ENCODE results near the gene MRPL10.

MRPL10 gene

GRCh38 chr17:47839071-47839470 is 7.7 kb upstream of the MRPL10 start:
- H3K36me3 ChIP-seq (ENCODE audit: control insufficient read depth in 2 of 2, insufficient read depth in 1 of 2, low read length in 2 of 2) = peaks cover 0 to 47% of the 10 kb centered on the region in 2 experiments; a peak in 1 of 3 replicates
- H3K4me3 ChIP-seq (ENCODE audit: low read depth, low read length) = no peak overlapping the region
- H3K27ac ChIP-seq (ENCODE audit: extremely low read depth, low read depth, low read length) = no peak overlapping the region
- POLR2A ChIA-PET = interaction anchor here (1.0 to 2.6 kb wide), 2 partner anchors 7 to 56 kb away, joined by 4 to 27 read pairs; partner anchors contain the start of genes LRRC46, MRPL10 and SP2
- no peaks in the 10 kb centered on the region; the same call in 1 of the 2 replicates for H3K4me1 ChIP-seq (ENCODE audit: control insufficient read depth, insufficient read depth, low read length)
- H3K9me3 ChIP-seq (ENCODE audit: control insufficient read depth, insufficient read depth, low read depth, low read length) = no peaks in the 10 kb centered on the region
- CTCF ChIA-PET = interaction anchor here (0.7 to 19.4 kb wide), 3 partner anchors 17 to 132 kb away, joined by 4 to 837 read pairs (median 5); partner anchors contain the start of genes CDK5RAP3, OSBPL7 and SP2
- TF ChIP-seq SCRT2 (tag by site-specific recombination; IDR thresholded peaks at IDR 0.05) (peak; percentile 59; the same call in 1 of the 2 replicates), KLF1 (tag by site-specific recombination; IDR thresholded peaks at IDR 0.05) (no peak)

- TF ChIP-seq ZNF776 (tag by site-specific recombination; IDR thresholded peaks at IDR 0.05; ENCODE audit: borderline replicate concordance) = no peak
- no peak for TF ChIP-seq ZNF585B (tag by site-specific recombination; IDR thresholded peaks at IDR 0.05)
- TF ChIP-seq ZNF202 (tag by site-specific recombination; IDR thresholded peaks at IDR 0.05; ENCODE audit: borderline replicate concordance) = no peak
- no peak for TF ChIP-seq AEBP2 (tag by site-specific recombination; IDR thresholded peaks at IDR 0.05; ENCODE audit: borderline replicate concordance)
- no peak for TF ChIP-seq REST (tag by site-specific recombination; IDR thresholded peaks at IDR 0.05)
- TF ChIP-seq ZNF580 (tag by site-specific recombination; IDR thresholded peaks at IDR 0.05) = no peak
- TF ChIP-seq ZNF433 (tag by site-specific recombination; IDR thresholded peaks at IDR 0.05; ENCODE audit: low read depth) = no peak
- TF ChIP-seq ZNF175 (tag by site-specific recombination; IDR thresholded peaks at IDR 0.05) = no peak
- TF ChIP-seq ZBTB20 (tag by site-specific recombination; IDR thresholded peaks at IDR 0.05) = no peak
- no peak for TF ChIP-seq ZNF571 (tag by site-specific recombination; IDR thresholded peaks at IDR 0.05)
- TF ChIP-seq ZNF518A (tag by site-specific recombination; conservative IDR thresholded peaks at IDR 0.05; ENCODE audit: low read depth) = no peak
- TF ChIP-seq ZSCAN16 (tag by site-specific recombination; IDR thresholded peaks at IDR 0.05) = no peak
- no peak for TF ChIP-seq ZNF600 (tag by site-specific recombination; IDR thresholded peaks at IDR 0.05)
- TF ChIP-seq KLF8 (tag by site-specific recombination; IDR thresholded peaks at IDR 0.05) = no peak
- H3K9me3 ChIP-seq (ENCODE audit: control insufficient read depth, insufficient read depth, low read depth, low read length) = no peaks in the 10 kb centered on the region
- ChIA-PET CTCF (interaction anchor here (1.7 to 19.4 kb wide), 2 partner anchors 48 to 132 kb away, joined by 5 to 837 read pairs; partner anchors contain the start of genes CDK5RAP3 and SP2), POLR2A (interaction anchor here (1.0 to 1.2 kb wide), 2 partner anchors 55 to 57 kb away, joined by 4 read pairs; partner anchors contain the start of gene SP2)
- no peaks in the 10 kb centered on the region; the same call in 1 of the 2 replicates for H3K4me1 ChIP-seq (ENCODE audit: control insufficient read depth, insufficient read depth, low read length)
- no peak overlapping the region for H3K4me3 ChIP-seq (ENCODE audit: low read depth, low read length)
- peaks cover 0 to 47% of the 10 kb centered on the region in 2 experiments; a peak in 1 of 3 replicates for H3K36me3 ChIP-seq (ENCODE audit: control insufficient read depth in 2 of 2, insufficient read depth in 1 of 2, low read length in 2 of 2)
- H3K27ac ChIP-seq (ENCODE audit: extremely low read depth, low read depth, low read length) = no peak overlapping the region
These were observed 7.3 kb upstream of the MRPL10 start for GRCh38 chr17:47838636-47839035.

Data from HEK293 (cell line).